Spleen (tissue), 11 donors: Measurements from ENCODE around the gene ASMT. TPM values are rescaled to one million over a fixed set of nuclear protein-coding genes. Genes with fewer than 3 reads are reported as not detected.
A peak's percentile ranks its signal among the peaks of the same experiment; 100 is the strongest.

Experiments used
- DNase-seq: peaks from one replicate; pipeline ENCODE4 v3.0.0-alpha.2; 2020
- H3K27ac ChIP-seq, 8 donors: fragments of 200-600 bp; sonication (generic) in 7 of 8; 1 replicate in 4 of 8; 2 replicates in 4 of 8; pipeline versions ENCODE4 v1.5.0 to v1.8.0; 2016 to 2021; ENCODE audit warnings: inconsistent platforms in 4 of 8, mild to moderate bottlenecking in 4 of 8, moderate library complexity in 1 of 8
- H3K27me3 ChIP-seq, 7 donors: fragments of 200-600 bp; sonication (generic) in 6 of 7; replicated peaks in 1 of 7; 1 replicate in 4 of 7; 2 replicates in 3 of 7; pipeline versions ENCODE4 v1.5.0 to v1.8.0; 2016 to 2021; ENCODE audit warnings: inconsistent platforms in 3 of 7, mild to moderate bottlenecking in 1 of 7
- H3K36me3 ChIP-seq, 6 donors: fragments of 200-600 bp; sonication (generic) in 5 of 6; 1 replicate in 4 of 6; 2 replicates in 2 of 6; pipeline versions ENCODE4 v1.5.0 to v1.8.0; 2016 to 2021; ENCODE audit warnings: inconsistent platforms in 2 of 6
- H3K4me1 ChIP-seq, 6 donors: fragments of 200-600 bp; sonication (generic) in 5 of 6; 1 replicate in 3 of 6; 2 replicates in 3 of 6; pipeline versions ENCODE4 v1.5.0 to v1.8.0; 2016 to 2021; ENCODE audit warnings: inconsistent platforms in 3 of 6
- H3K4me3 ChIP-seq, 8 donors: fragments of 200-600 bp; sonication (generic) in 7 of 8; 1 replicate in 4 of 8; 2 replicates in 4 of 8; pipeline versions ENCODE4 v1.5.0 to v1.8.0; 2016 to 2021; ENCODE audit warnings: inconsistent platforms in 4 of 8, mild to moderate bottlenecking in 4 of 8, moderate library complexity in 2 of 8
- H3K9me3 ChIP-seq, 8 donors: fragments of 200-600 bp; sonication (generic) in 7 of 8; 1 replicate in 4 of 8; 2 replicates in 4 of 8; pipeline versions ENCODE4 v1.5.0 to v1.8.0; 2016 to 2021; ENCODE audit warnings: inconsistent platforms in 4 of 8
- POLR2A ChIP-seq, 3 donors: fragments of 450-650 bp; IDR thresholded peaks; one replicate each; pipeline ENCODE4 v1.5.1; 2017; ENCODE audit warnings: antibody characterized with exemption in 3 of 3, mild to moderate bottlenecking in 1 of 3
- POLR2AphosphoS5 ChIP-seq, 3 donors: sonication (generic); formaldehyde crosslinking; IDR thresholded peaks; one replicate each; pipeline ENCODE4 v1.5.1; 2017; ENCODE audit warnings: antibody characterized with exemption in 3 of 3
- WGBS, 5 donors: extraction: QIAGEN DNeasy Blood & Tissue Kit in 3 of 5; methylation state at CpG; one replicate each; pipeline versions ENCODE4 v1.1.5 to v1.1.7; 2013 to 2018; 5-methylcytosine and 5-hydroxymethylcytosine counted together
- intact Hi-C: fragments of 100-400 bp; cut with DNase I; formaldehyde crosslinking; loops from one replicate; pipeline ENCODE4 v1.15.0; 2023; ENCODE audit warnings: low total_unique reads
- polyA plus RNA-seq, 3 donors: library from polyadenylated mRNA; stranded (reverse); fragments of 200-250 nt; gene quantifications; one replicate each; pipeline ENCODE4 v1.2.1, GENCODE V29; 2013
- total RNA-seq, 7 donors: library from RNA; depleted of rRNA in 3 of 7; stranded (reverse); fragments of >200 nt in 3 of 7; fragmentation: NEBNext Ultra II Directional in 4 of 7; extraction: Animal tissue kit (Norgen Biotek cat#: 25700) in 4 of 7; gene quantifications; one replicate each; pipeline versions ENCODE4 v1.1.0 to v1.2.1, GENCODE V29; 2016 to 2021
- TF ChIP-seq, protein P1 (sequence below), 11 experiments: fragments of 200-600 bp in 7 of 11; fragments of 450-650 bp in 4 of 11; sonication (generic) in 4 of 11; IDR thresholded peaks in 8 of 11; conservative IDR thresholded peaks in 3 of 11; 1 replicate in 7 of 11; 2 replicates in 4 of 11; pipeline versions ENCODE4 v1.4.0 to v1.8.0; 2016 to 2021; ENCODE audit warnings: antibody characterized with exemption in 11 of 11, inconsistent platforms in 4 of 11, mild to moderate bottlenecking in 1 of 11
- donor health status: healthy with polysubstance abuse.
- donor health status: DM: no; HTN: no; CAD: no; lungs with moderate emphysema.
- donor health status: DM: no; HTN: no; CAD: no.
- donor health status: Bipolar disorder and iron deficiency.
- donor health status: healthy.
- donor health status: DM: no; HTN: no; CAD: no.
- donor health status: DM: yes; HTN: yes; CAD: no.

Gene ASMT
- total and polyA plus RNA-seq, 10 donors = 0.11 to 9.6 (median 0.59) TPM; not detected in 2

DNA sequence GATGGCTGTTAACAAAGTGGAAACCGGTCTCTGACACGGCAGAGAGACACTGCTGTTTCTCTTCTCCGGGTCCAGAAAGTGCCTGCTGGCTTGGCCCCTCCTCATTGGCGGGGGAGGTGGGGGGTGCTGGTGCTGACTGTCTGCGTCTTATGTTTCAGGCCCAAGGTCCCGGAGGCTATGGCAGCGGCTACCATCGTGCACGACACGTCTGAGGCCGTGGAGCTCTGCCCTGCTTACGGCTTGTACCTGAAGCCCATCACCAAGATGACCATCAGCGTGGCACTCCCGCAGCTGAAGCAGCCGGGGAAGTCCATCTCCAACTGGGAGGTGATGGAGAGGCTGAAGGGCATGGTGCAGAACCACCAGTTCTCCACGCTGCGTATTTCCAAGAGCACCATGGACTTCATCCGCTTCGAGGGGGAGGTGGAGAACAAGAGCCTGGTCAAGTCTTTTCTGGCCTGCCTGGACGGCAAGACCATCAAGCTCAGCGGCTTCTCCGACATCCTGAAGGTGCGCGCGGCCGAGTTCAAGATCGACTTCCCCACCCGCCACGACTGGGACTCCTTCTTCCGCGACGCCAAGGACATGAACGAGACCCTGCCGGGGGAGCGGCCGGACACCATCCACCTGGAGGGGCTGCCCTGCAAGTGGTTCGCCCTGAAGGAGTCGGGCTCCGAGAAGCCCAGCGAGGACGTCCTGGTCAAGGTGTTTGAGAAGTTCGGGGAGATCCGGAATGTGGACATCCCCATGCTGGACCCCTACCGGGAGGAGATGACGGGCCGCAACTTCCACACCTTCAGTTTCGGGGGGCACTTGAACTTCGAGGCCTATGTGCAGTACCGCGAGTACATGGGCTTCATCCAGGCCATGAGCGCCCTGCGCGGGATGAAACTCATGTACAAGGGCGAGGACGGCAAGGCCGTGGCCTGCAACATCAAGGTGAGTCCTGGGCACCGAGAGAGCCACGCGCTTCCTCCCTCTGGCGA, 21.3 kb upstream of the ASMT start:
- peaks cover 2 to 53% (median 50%) of the 10 kb centered on the region in 6 donors for H3K36me3 ChIP-seq
- H3K4me1 ChIP-seq = peaks cover 15 to 67% (median 38%) of the 10 kb centered on the region in 6 donors
- peak; percentile 86 for DNase-seq
- H3K27me3 ChIP-seq = no peaks in the 10 kb centered on the region
- WGBS, 5 donors = 81 to 86% (median 84%) methylated on average over 44 to 60 of the region's 60 CpGs
- peak overlapping the region in 6 of 8 donors; percentile 86 to 96 (median 94) for H3K27ac ChIP-seq
- intact Hi-C loops = no loop called here
- TF ChIP-seq POLR2AphosphoS5 (IDR thresholded peaks at IDR 0.05) = peak in 2 of 3 donors; percentile 33 to 57
- TF ChIP-seq, protein P1, sequence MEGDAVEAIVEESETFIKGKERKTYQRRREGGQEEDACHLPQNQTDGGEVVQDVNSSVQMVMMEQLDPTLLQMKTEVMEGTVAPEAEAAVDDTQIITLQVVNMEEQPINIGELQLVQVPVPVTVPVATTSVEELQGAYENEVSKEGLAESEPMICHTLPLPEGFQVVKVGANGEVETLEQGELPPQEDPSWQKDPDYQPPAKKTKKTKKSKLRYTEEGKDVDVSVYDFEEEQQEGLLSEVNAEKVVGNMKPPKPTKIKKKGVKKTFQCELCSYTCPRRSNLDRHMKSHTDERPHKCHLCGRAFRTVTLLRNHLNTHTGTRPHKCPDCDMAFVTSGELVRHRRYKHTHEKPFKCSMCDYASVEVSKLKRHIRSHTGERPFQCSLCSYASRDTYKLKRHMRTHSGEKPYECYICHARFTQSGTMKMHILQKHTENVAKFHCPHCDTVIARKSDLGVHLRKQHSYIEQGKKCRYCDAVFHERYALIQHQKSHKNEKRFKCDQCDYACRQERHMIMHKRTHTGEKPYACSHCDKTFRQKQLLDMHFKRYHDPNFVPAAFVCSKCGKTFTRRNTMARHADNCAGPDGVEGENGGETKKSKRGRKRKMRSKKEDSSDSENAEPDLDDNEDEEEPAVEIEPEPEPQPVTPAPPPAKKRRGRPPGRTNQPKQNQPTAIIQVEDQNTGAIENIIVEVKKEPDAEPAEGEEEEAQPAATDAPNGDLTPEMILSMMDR (IDR thresholded peaks at IDR 0.05 in 8 of 11, conservative IDR thresholded peaks at IDR 0.05 in 3 of 11) = no peak
- peak overlapping the region in 7 of 8 donors; percentile 70 to 92 (median 83) for H3K4me3 ChIP-seq
- no peaks in the 10 kb centered on the region for H3K9me3 ChIP-seq

DNA sequence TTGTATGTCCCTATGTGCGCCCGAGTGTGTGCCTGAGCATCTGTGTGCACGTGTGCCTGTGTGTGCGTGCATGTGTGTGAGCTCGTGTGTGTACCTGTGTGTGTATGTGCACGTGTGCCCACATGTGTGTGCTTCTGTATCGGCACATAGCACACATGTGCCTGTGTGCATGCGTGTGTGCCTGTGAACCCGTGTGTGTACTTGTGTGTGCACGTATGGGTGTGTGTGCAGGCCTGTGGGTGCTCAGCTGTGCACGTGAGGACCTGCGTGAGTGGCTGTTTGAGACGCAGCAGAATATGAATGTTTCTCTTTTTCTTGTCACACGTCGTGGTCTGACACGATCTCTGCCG, 19.2 kb upstream of the ASMT start:
- TF ChIP-seq POLR2AphosphoS5 (IDR thresholded peaks at IDR 0.05) (peak in 2 of 3 donors; percentile 28 to 38), POLR2A (IDR thresholded peaks at IDR 0.05) (no peak)
- Histone ChIP-seq H3K27ac (no peak overlapping the region), H3K4me3 (no peak overlapping the region), H3K9me3 (no peaks in the 10 kb centered on the region), H3K27me3 (no peaks in the 10 kb centered on the region), H3K4me1 (peaks cover 15 to 71% (median 39%) of the 10 kb centered on the region in 6 donors), H3K36me3 (peaks cover 2 to 74% (median 71%) of the 10 kb centered on the region in 6 donors)
- intact Hi-C loops = no loop called here
- DNase-seq = peak; percentile 69
- WGBS, 5 donors = 89 to 96% (median 92%) methylated on average over 17 of the region's 17 CpGs

DNA sequence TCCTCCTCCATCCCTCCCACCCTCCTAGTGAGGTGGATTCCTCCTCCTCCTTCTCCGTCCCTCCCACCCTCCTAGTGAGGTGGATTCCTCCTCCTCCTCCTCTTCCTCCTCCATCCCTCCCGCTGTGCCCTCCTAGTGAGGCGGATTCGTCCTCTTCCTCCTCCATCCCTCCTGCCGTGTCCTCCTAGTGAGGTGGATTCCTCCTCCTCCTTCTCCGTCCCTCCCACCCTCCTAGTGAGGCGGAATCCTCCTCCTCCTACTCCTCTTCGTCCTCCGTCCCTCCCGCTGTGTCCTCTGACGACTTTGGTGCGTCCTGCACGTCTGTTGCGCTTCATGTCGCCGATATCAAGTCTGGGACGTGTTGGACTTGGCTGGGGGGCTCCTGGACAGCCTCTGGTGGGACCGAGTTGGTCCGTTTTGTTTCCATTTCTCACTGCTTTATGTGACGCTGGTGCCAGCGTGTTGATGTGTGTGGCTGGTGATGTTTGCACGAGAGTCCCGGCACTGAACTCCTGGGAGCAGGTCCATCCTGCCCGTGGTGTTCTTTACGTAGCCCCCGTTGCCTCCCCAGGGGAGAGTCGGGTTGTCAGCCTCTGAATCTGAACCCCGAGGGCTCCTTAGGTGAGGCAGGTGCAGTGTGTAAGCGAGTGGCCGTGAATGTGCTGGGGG, 18.0 kb upstream of the ASMT start:
- Histone ChIP-seq H3K4me3 (no peak overlapping the region), H3K27me3 (no peaks in the 10 kb centered on the region), H3K27ac (no peak overlapping the region), H3K4me1 (peaks cover 15 to 64% (median 33%) of the 10 kb centered on the region in 6 donors), H3K9me3 (peaks cover 0 to 3% (median 0%) of the 10 kb centered on the region in 8 donors), H3K36me3 (peaks cover 2 to 85% (median 82%) of the 10 kb centered on the region in 6 donors)
- DNase-seq = peak; percentile 58
- TF ChIP-seq, protein P1 (IDR thresholded peaks at IDR 0.05 in 8 of 11, conservative IDR thresholded peaks at IDR 0.05 in 3 of 11) = no peak
- no peak for TF ChIP-seq POLR2A (IDR thresholded peaks at IDR 0.05)
- no peak for TF ChIP-seq POLR2AphosphoS5 (IDR thresholded peaks at IDR 0.05)
- intact Hi-C loops = no loop called here
- 84 to 89% (median 86%) methylated on average over 24 to 30 of the region's 30 CpGs for WGBS, 5 donors

DNA sequence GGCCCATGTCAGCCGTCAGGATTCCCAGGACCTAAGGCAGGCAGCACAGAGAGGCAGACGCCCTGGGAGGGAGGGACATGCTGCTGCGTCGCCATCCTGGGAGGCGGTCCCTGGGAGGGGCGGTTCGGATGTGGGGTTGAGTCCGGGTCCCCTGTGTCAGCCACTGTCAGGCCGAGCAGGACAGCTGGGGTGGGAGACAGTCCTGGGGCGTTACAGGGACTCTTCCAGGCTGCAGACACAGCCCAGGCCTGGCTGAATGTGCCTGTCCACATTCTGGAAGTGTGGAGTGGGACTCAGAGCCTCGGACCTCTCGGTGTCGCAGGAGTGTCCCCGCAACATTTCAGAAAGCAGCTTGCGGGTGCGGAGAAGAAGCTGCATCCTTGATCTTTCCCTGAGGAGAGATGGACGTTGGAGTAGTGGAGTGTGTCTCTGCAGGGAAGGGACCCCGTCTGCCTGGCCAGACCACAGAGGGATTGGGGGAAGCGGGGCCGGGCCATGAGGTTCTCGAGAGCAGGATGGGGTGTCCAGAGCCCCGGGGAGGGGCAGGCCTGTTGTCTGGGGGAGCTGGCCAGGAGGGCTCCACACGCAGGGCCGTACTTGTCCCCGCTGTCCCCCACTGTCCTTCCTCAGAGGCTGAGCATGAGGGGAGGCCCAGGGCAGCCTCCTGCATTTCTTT, 17.4 kb upstream of the ASMT start:
- intact Hi-C loops = no loop called here
- Histone ChIP-seq H3K9me3 (peaks cover 0 to 10% (median 0%) of the 10 kb centered on the region in 8 donors), H3K4me3 (no peak overlapping the region), H3K27me3 (no peaks in the 10 kb centered on the region), H3K36me3 (peaks cover 4 to 92% (median 89%) of the 10 kb centered on the region in 6 donors), H3K27ac (peak overlapping the region in 1 of 8 donors; percentile 11), H3K4me1 (peaks cover 15 to 59% (median 31%) of the 10 kb centered on the region in 6 donors)
- DNase-seq = peak; percentile 69
- WGBS, 5 donors = 91 to 95% (median 94%) methylated on average over 13 to 25 of the region's 25 CpGs
- no peak for TF ChIP-seq POLR2A (IDR thresholded peaks at IDR 0.05)
- no peak for TF ChIP-seq POLR2AphosphoS5 (IDR thresholded peaks at IDR 0.05)
- TF ChIP-seq, protein P1 (IDR thresholded peaks at IDR 0.05 in 8 of 11, conservative IDR thresholded peaks at IDR 0.05 in 3 of 11) = no peak
